Parathyroid adenoma (tissue), 2 donors: Measurements from ENCODE around the gene UBTD1.

Experiments
- H2AFZ ChIP-seq: fragments of 300-600 bp; sonication (generic); one replicate; pipeline ENCODE4 v1.7.0; 2017; ENCODE audit warnings: antibody characterized with exemption, mild to moderate bottlenecking
- H3K27ac ChIP-seq: fragments of 300-600 bp; sonication (generic); one replicate; pipeline ENCODE4 v1.7.0; 2017
- H3K27me3 ChIP-seq: fragments of 300-600 bp; sonication (generic); one replicate; pipeline ENCODE4 v1.7.0; 2017; ENCODE audit warnings: low read length; ENCODE audit not compliant: control insufficient read depth, insufficient read depth
- H3K36me3 ChIP-seq: fragments of 300-600 bp; sonication (generic); one replicate; pipeline ENCODE4 v1.7.0; 2017; ENCODE audit warnings: low read length; ENCODE audit not compliant: control insufficient read depth, insufficient read depth
- H3K4me1 ChIP-seq: fragments of 300-600 bp; sonication (generic); one replicate; pipeline ENCODE4 v1.7.0; 2017; ENCODE audit warnings: control low read depth
- H3K4me2 ChIP-seq: fragments of 300-600 bp; sonication (generic); one replicate; pipeline ENCODE4 v1.7.0; 2017; ENCODE audit warnings: low read length
- H3K4me3 ChIP-seq: fragments of 300-600 bp; sonication (generic); one replicate; pipeline ENCODE4 v1.7.0; 2017; ENCODE audit warnings: low read depth, low read length
- H3K79me2 ChIP-seq: fragments of 300-600 bp; sonication (generic); one replicate; pipeline ENCODE4 v1.7.0; 2017; ENCODE audit warnings: control low read depth
- H3K9ac ChIP-seq: fragments of 300-600 bp; sonication (generic); one replicate; pipeline ENCODE4 v1.7.0; 2017; ENCODE audit warnings: mild to moderate bottlenecking
- H3K9me3 ChIP-seq: fragments of 300-600 bp; sonication (generic); one replicate; pipeline ENCODE4 v1.7.0; 2017; ENCODE audit warnings: low read length; ENCODE audit not compliant: control insufficient read depth
- TF ChIP-seq, protein P1 (sequence below): fragments of 300-600 bp; sonication (generic); IDR thresholded peaks from one replicate; pipeline ENCODE4 v1.7.0; 2017; ENCODE audit warnings: antibody characterized with exemption, mild to moderate bottlenecking
- donor health status: primary hyperparathyroidism.

The UBTD1 gene

GRCh38 chr10:97538411-97538810, 39.7 kb downstream of the UBTD1 start:
- H3K9ac ChIP-seq = no peak overlapping the region
- no peaks in the 10 kb centered on the region for H3K36me3 ChIP-seq
- peaks cover 12% of the 10 kb centered on the region for H3K4me1 ChIP-seq
- H3K79me2 ChIP-seq = peaks cover 17% of the 10 kb centered on the region
- TF ChIP-seq, protein P1, sequence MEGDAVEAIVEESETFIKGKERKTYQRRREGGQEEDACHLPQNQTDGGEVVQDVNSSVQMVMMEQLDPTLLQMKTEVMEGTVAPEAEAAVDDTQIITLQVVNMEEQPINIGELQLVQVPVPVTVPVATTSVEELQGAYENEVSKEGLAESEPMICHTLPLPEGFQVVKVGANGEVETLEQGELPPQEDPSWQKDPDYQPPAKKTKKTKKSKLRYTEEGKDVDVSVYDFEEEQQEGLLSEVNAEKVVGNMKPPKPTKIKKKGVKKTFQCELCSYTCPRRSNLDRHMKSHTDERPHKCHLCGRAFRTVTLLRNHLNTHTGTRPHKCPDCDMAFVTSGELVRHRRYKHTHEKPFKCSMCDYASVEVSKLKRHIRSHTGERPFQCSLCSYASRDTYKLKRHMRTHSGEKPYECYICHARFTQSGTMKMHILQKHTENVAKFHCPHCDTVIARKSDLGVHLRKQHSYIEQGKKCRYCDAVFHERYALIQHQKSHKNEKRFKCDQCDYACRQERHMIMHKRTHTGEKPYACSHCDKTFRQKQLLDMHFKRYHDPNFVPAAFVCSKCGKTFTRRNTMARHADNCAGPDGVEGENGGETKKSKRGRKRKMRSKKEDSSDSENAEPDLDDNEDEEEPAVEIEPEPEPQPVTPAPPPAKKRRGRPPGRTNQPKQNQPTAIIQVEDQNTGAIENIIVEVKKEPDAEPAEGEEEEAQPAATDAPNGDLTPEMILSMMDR = no peak
- H3K27ac ChIP-seq = no peak overlapping the region
- H3K4me2 ChIP-seq = no peak overlapping the region
- no peak overlapping the region for H3K4me3 ChIP-seq
- H2AFZ ChIP-seq = no peak overlapping the region
- no peaks in the 10 kb centered on the region for H3K27me3 ChIP-seq
- H3K9me3 ChIP-seq = no peaks in the 10 kb centered on the region

DNA sequence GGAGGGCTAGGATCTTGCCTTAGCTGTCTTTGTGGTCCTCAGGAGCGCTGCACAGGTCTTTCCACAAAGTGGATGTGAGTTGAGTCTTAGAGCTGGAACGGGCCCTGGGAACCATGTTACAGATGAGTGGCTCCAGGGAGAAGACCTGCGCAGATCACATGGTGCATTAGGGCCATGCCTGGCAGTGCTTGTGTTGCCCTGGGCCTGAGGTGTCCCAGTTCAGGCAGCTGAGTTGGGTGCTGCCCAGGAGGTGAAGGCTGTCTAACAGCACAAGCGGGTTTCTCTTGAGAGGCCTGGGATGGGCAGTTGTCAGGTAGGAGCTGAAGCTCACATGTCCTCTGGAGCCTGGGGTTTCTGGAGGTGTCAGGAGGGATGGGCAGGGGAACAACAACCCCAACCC, 40.1 kb downstream of the UBTD1 start:
- Histone ChIP-seq H2AFZ (no peak overlapping the region), H3K9ac (no peak overlapping the region), H3K27ac (no peak overlapping the region), H3K4me1 (peaks cover 12% of the 10 kb centered on the region), H3K36me3 (no peaks in the 10 kb centered on the region), H3K27me3 (no peaks in the 10 kb centered on the region), H3K4me3 (no peak overlapping the region), H3K4me2 (no peak overlapping the region), H3K79me2 (peaks cover 17% of the 10 kb centered on the region), H3K9me3 (no peaks in the 10 kb centered on the region)
- TF ChIP-seq, protein P1 = no peak

- H3K9ac ChIP-seq = no peak overlapping the region
- no peak overlapping the region for H2AFZ ChIP-seq
- H3K27ac ChIP-seq = no peak overlapping the region
- H3K36me3 ChIP-seq = no peaks in the 10 kb centered on the region
- H3K4me3 ChIP-seq = no peak overlapping the region
- no peak overlapping the region for H3K4me2 ChIP-seq
- no peaks in the 10 kb centered on the region for H3K9me3 ChIP-seq
- no peaks in the 10 kb centered on the region for H3K27me3 ChIP-seq
- peaks cover 12% of the 10 kb centered on the region for H3K4me1 ChIP-seq
- peaks cover 14% of the 10 kb centered on the region for H3K79me2 ChIP-seq
- TF ChIP-seq, protein P1 = no peak
Measured at GRCh38 chr10:97539523-97540200, 40.9 kb downstream of the UBTD1 start.

GRCh38 chr10:97540669-97541500, 42.2 kb downstream of the UBTD1 start:
- no peaks in the 10 kb centered on the region for H3K27me3 ChIP-seq
- no peak overlapping the region for H2AFZ ChIP-seq
- H3K36me3 ChIP-seq = no peaks in the 10 kb centered on the region
- no peak overlapping the region for H3K9ac ChIP-seq
- no peak overlapping the region for H3K4me3 ChIP-seq
- no peaks in the 10 kb centered on the region for H3K9me3 ChIP-seq
- H3K27ac ChIP-seq = no peak overlapping the region
- H3K4me2 ChIP-seq = no peak overlapping the region
- TF ChIP-seq, protein P1 = no peak
- H3K4me1 ChIP-seq = peaks cover 12% of the 10 kb centered on the region
- peaks cover 4% of the 10 kb centered on the region for H3K79me2 ChIP-seq
